A549 treated with Hydrocortisone at 1 μM for 4 hours (cell line): ENCODE measurements around the gene LYRM4. TPM values are rescaled to one million over a fixed set of nuclear protein-coding genes. Genes with fewer than 3 reads are reported as not detected.

Experiments used
- total RNA-seq: library from RNA; stranded (reverse); fragments of 200-300 nt; extraction: Qiagen RNA extraction; gene quantifications from 5 replicates; pipeline ENCODE4 v1.2.3, GENCODE V29; 2022

The LYRM4 gene
- total RNA-seq = 23.3 to 37.1 TPM (median 34.8 TPM) in 5 replicates

GRCh38 chr6:5260661-5261544 is at the start of gene LYRM4, which contains the start of gene FARS2:
Gene LYRM4, minus strand, starts transcription at chr6:5260950. Its CDS starts 217 bp downstream, at chr6:5260733.
Gene FARS2, plus strand, starts transcription at chr6:5261513.

GRCh38 chr6:5084781-5085647 is 175.7 kb downstream of the LYRM4 start, which contains the start of gene PPP1R3G:
Gene PPP1R3G, plus strand, starts transcription at chr6:5085341. Its CDS starts 145 bp downstream, at chr6:5085486.

Other genes with a start within 250 kb of the LYRM4 start
- 1.9 to 2.2 TPM (median 2.1 TPM) in 5 replicates for gene PPP1R3G, start 175.6 kb downstream of the LYRM4 start, total RNA-seq
- gene FARS2, start 563 bp upstream of the LYRM4 start, total RNA-seq = 9.6 to 11.3 TPM (median 10.7 TPM) in 5 replicates